GM10266 (cell line): ENCODE measurements around the gene PREX1.

Experiments
- DNase-seq: peaks from one replicate; pipeline ENCODE4 v3.0.0; 2012; ENCODE audit errors: extremely low spot score
- TF ChIP-seq, protein P1 (sequence below): IDR thresholded peaks from 2 replicates; pipeline ENCODE4 v1.5.1; 2012; ENCODE audit warnings: mild to moderate bottlenecking, low read depth; ENCODE audit not compliant: control insufficient read depth, insufficient read depth; ENCODE audit errors: missing control alignments

PREX1 gene

DNA sequence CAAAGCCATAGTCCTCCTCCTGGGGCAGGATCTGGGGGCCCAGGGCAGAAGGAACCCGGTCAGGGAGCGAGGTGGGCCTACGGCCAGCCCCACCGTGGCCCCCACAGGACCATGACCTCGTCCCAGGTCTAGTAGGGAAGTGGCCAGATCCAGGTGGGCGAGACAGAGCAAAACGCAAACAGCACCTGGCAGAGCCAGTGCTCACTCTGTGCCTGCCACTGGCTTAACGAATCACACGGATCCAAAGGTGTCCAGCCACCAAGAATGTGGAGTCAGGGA, 169.7 kb downstream of the PREX1 start:
- TF ChIP-seq, protein P1, sequence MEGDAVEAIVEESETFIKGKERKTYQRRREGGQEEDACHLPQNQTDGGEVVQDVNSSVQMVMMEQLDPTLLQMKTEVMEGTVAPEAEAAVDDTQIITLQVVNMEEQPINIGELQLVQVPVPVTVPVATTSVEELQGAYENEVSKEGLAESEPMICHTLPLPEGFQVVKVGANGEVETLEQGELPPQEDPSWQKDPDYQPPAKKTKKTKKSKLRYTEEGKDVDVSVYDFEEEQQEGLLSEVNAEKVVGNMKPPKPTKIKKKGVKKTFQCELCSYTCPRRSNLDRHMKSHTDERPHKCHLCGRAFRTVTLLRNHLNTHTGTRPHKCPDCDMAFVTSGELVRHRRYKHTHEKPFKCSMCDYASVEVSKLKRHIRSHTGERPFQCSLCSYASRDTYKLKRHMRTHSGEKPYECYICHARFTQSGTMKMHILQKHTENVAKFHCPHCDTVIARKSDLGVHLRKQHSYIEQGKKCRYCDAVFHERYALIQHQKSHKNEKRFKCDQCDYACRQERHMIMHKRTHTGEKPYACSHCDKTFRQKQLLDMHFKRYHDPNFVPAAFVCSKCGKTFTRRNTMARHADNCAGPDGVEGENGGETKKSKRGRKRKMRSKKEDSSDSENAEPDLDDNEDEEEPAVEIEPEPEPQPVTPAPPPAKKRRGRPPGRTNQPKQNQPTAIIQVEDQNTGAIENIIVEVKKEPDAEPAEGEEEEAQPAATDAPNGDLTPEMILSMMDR = no peak
- DNase-seq = no peak

DNA sequence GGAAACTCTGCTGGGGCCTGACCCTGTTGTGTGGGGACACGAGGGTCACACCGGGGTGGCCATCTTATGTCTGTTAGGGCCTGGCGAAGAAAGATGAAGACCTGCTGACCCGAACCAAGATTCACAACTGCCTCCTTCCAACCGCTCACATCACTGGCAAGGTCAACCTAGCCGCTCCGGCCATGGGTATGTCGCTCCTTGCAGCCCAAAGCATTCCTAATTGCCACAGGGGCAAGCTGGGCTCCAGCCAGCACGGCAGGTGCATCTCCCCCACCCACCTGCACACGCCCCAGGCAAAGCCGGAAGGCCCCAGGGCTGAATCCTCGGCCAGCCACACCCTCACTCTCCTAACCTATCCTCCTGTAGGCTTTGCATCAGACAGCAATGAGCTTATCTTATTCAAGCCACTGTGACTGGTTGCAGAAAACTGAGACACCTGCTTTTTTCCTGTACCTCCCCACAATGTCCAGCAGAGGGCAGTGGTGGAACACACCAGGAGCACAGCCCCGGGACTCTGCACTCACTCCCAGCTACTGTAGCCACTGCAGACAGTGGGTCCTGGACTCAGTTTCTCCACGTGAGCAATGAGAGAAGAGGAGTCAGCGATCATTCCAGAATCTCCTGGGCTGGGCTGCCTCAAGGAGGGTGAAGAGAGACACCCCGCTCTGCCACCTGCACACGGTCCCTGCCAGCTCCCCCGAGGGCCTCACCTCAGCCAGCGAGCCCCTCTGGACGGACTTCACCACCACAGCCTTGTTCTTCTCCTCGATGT, 170.2 kb downstream of the PREX1 start:
- DNase-seq = peak; percentile 86
- TF ChIP-seq, protein P1 = peak; percentile 93

DNA sequence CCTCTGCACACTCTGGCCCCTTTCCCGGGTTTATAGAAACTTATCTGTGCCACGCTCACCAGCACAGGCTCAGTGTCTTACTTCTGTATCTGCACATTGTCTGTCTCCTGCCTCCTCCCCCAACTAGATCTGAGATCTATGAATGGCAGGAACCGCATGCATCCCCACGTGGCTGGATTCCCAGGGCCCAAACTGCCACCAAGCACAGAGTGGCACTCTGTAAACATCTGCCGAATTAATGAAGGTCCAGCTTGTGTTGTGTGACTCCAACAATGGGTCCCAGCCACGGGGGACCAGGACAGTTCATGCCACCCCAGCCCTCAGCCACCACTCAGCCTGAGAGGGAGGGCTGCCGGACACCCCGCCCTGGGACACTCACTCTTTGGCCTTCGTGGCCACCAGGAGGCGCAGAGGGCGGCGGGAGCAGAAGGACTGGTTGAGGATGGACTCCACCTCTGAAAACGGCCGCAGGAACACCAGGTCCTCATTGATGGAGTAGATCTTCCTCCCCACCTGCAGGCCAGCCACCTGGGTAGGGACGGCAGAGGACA, 171.1 kb downstream of the PREX1 start:
- TF ChIP-seq, protein P1 = no peak
- no peak for DNase-seq

- no peak for DNase-seq
- TF ChIP-seq, protein P1 = no peak
Measured at GRCh38 chr20:48656137-48656536, 171.7 kb downstream of the PREX1 start.

DNA sequence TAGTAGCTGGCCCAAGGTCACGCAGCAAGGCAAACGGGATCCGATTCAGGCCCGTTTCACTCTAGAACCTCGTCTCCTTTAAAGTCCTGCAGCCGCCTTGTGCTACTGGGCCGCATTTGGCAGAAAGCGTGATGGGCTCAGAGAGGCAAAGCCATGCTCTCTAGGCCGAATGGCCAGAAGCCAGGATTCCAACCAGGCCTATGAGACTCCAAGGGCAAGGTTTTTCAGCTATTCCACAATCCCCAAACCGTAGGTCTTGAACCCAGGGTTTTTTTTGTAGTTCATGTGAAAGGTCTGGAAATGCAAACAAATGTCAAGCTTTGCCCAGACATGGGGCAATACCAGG, 174.1 kb downstream of the PREX1 start:
- DNase-seq = no peak
- TF ChIP-seq, protein P1 = no peak

- no peak for DNase-seq
- TF ChIP-seq, protein P1 = no peak
Measured at GRCh38 chr20:48652961-48653705, 174.7 kb downstream of the PREX1 start.

DNA sequence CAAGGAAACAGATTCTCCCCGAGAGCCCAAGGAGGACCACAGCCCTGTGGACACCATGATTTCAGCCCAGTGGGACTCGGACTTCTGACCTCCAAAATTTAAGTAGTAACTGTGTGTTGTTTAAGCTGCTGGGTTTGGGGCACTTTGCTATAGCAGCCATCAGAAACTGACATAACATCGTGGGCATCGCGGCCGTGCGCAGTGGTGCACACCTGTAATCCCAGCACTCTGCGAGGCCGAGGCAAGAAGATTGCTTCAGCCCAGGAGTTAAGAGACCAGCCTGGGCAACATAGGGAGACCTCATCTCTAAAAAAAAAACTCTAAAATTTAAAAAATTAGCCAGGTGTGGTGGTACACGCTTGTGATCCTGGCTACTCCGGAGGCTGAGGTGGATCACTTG, 175.8 kb downstream of the PREX1 start:
- TF ChIP-seq, protein P1 = no peak
- no peak for DNase-seq
